Fibroblast of lung (primary cell): ENCODE results near the gene HLA-A.

Experiments used
- EZH2 ChIP-seq: IDR thresholded peaks from 2 replicates; pipeline ENCODE4 v1.5.1; 2012; ENCODE audit warnings: low read length, control low read depth, mild to moderate bottlenecking; ENCODE audit errors: missing control alignments
- TF ChIP-seq, protein P1 (sequence below), 2 donors: IDR thresholded peaks in 1 of 2; conservative IDR thresholded peaks in 1 of 2; 1 replicate in 1 of 2; 2 replicates in 1 of 2; pipeline ENCODE4 v1.5.1; 2011 to 2012; ENCODE audit warnings: low read length in 2 of 2, control low read depth in 1 of 2, inconsistent platforms in 1 of 2, low read depth in 1 of 2, mild to moderate bottlenecking in 1 of 2

- TF ChIP-seq, protein P1, sequence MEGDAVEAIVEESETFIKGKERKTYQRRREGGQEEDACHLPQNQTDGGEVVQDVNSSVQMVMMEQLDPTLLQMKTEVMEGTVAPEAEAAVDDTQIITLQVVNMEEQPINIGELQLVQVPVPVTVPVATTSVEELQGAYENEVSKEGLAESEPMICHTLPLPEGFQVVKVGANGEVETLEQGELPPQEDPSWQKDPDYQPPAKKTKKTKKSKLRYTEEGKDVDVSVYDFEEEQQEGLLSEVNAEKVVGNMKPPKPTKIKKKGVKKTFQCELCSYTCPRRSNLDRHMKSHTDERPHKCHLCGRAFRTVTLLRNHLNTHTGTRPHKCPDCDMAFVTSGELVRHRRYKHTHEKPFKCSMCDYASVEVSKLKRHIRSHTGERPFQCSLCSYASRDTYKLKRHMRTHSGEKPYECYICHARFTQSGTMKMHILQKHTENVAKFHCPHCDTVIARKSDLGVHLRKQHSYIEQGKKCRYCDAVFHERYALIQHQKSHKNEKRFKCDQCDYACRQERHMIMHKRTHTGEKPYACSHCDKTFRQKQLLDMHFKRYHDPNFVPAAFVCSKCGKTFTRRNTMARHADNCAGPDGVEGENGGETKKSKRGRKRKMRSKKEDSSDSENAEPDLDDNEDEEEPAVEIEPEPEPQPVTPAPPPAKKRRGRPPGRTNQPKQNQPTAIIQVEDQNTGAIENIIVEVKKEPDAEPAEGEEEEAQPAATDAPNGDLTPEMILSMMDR (conservative IDR thresholded peaks at IDR 0.05 in 1 of 2, IDR thresholded peaks at IDR 0.05 in 1 of 2; ENCODE audit: low read depth in 1 of 2, low read length in 2 of 2): no peak
- no peak for TF ChIP-seq EZH2
These were observed 19.6 kb downstream of the HLA-A start for GRCh38 chr6:29961966-29962365.
